GM18519 (cell line): ENCODE results near the gene OR5P2.
"Not testable (repeated sequence)": the region's sequence is repeated elsewhere in the genome, so short reads cannot be mapped to it uniquely, and the experiment has no call there.

Source experiments
- ATAC-seq: cut with Tn5 transposase; IDR thresholded peaks from one replicate; pipeline ENCODE4 v1.9.1; 2021; ENCODE audit warnings: mild to moderate bottlenecking, moderate library complexity; ENCODE audit not compliant: unreplicated experiment, low FRiP score

The OR5P2 gene

DNA sequence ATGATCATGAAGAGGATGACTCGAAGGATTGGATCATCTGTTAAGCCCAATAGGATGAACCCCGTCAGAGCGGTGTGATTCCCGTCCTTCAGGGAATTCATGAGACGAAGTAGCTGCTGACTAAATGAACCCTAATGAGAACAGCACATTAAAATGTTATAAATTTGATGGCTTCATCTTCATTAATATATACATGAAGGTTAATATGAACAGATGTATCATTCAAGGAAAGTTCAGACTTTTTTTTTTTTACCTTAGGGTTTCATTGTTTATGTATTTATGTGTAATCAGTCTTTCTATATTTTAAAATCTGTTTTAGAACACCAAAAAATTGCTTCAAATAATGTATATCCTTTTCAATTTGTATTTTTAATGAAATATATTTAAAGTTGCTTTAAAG lies at the start of gene OR5P2:
Gene OR5P2, minus strand, starts transcription at position 101 of the 400 bp plus-strand sequence. Its CDS starts 0 bp downstream, at position 101.
- no peak for ATAC-seq

DNA sequence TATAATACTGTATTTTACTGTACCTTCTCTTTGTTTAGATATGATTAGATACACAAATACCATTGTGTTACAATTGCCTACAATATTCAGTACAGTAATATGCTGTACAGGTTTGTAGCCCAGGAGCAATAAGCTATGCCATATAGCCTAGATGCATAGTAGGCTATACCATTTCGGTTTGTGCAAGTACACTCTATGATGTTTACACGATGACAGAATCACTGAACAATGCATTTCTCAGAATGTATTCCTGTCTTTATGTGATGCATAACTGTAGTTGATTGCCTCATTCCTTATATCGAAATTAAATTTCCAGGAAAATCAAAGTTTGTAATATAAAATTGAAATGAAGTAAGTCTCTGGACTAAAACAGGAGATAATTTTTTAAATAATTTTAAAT lies 49.3 kb upstream of the OR5P2 start:
- no peak for ATAC-seq

DNA sequence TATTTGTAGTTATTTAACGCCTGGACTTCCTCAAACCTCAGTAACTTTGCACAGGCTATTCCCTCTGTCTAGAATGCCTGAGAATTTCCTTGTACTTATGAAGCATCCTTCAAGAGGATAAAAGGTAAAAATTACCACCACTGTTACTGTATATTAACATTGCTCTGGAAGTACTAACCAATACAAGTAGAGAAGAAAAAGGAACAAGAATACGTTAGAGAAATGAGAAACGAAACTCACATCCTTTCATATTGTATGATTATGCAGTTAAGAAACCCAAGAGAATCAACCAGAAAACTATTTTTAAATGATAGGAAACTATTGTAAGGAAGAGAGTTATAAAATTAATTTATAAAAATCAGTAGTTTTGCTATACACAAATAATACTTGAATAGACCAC lies 48.2 kb upstream of the OR5P2 start:
- no peak for ATAC-seq

DNA sequence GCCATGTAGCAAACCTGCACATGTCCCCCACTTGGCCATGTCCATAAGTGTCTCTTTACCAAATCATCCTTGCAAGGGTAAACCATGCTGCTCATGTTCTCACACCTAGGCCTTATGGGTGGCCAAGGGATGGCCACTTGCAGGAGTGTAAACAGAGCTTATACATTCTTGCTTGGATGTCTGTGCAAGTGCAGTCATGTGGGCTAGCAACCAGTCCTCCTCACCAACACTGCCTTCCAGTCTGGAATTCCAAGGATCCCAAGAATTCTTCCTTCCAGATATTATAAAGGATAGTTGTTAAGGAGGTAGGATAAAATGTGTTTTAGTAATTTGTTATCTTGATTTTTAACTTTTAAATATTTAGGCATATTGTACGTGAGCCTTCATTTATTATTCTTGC lies 47.8 kb upstream of the OR5P2 start:
- no peak for ATAC-seq

- ATAC-seq: no peak
Measured at GRCh38 chr11:7840578-7840977, 43.8 kb upstream of the OR5P2 start.

- ATAC-seq: no peak
Measured at GRCh38 chr11:7833527-7833926, 36.8 kb upstream of the OR5P2 start.

GRCh38 chr11:7830740-7831139 lies 34.0 kb upstream of the OR5P2 start, which contains the start of gene OR5P3:
Gene OR5P3, minus strand, starts transcription at chr11:7830840.
- ATAC-seq: no peak

- no peak for ATAC-seq
Measured at GRCh38 chr11:7826324-7826723, 29.6 kb upstream of the OR5P2 start.

DNA sequence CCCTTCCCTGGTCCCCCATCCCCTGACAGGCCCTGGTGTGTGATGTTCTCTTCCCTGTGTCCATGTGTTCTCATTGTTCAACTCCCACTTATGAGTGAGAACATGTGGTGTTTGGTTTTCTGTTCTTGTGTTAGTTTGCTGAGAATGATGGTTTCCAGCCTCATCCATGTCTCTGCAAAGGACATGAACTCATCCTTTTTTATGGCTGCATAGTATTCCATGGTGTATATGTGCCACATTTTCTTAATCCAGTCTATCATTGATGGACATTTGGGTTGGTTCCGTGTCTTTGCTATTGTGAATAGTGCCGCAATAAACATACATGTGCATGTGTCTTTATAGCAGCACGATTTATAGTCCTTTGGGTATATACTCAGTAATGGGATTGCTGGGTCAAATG lies 23.7 kb upstream of the OR5P2 start:
- ATAC-seq: not testable (repeated sequence)

DNA sequence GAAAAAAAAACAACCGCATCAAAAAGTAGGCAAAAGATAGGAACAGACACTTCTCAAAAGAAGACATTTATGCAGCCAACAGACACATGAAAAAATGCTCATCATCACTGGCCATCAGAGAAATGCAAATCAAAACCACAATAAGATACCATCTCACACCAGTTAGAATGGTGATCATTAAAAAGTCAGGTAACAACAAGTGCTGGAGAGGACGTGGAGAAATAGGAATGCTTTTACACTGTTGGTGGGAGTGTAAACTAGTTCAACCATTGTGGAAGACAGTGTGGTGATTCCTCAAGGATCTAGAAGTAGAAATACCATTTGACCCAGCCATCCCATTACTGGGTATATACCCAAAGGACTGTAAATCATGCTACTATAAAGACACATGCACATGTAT lies 18.2 kb upstream of the OR5P2 start:
- ATAC-seq: not testable (repeated sequence)

- ATAC-seq: not testable (repeated sequence)
Measured at GRCh38 chr11:7810301-7810700, 13.6 kb upstream of the OR5P2 start.

GRCh38 chr11:7793233-7793632 lies 3.5 kb downstream of the OR5P2 start:
- ATAC-seq: no peak

DNA sequence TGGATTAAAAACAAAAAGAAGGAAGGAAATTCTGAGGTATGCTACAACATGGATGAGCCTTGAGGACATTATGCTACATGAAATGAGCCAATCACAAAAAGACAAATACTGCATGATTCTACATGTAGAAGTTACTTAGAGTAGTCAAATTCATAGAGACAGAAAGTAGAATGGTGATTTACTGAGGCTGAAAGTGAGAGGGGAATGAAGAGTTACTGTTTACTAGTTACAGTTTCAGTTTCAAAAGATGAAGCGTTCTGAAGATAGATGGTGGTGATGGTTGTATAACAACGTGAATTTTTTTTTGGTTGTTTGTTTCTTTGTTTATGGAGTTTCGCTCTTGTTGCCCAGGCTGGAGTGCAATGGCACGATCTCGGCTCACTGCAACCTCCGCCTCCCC lies 9.5 kb downstream of the OR5P2 start:
- peak; percentile 100 for ATAC-seq

DNA sequence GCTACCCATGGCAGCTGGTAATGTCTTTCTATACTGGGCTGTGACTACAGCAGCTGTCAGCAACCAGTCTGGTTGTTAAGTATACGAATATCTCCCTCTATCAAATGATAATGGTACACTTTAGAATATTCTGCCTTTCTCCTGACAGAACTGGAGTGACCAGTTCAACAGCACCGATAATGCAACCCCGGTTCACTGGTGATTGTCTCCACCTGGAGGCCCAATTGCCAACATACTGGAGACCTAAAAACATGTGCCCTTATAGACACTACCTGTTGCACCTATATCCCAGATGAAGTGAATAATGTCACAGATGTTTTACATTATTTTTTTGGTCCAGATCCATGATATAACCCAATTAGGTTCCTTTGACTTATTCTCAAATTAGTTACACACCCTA lies 21.1 kb downstream of the OR5P2 start:
- no peak for ATAC-seq

DNA sequence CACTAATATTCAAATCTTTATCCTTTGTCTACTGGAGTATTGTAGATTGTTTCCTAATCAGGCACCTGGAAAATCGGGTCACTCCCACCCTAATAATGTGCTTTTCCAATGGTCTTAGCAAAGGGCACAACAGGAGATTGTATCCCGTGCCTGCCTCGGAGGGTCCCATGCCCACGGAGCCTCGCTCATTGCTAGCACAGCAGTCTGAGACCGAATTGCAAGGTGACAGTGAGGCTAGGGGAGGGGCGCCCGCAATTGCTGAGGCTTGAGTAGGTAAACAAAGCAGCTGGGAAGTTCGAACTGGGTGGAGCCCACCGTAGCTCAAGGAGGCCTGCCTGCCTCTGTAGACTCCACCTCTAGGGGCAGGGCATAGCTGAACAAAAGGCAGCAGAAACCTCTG lies 32.4 kb downstream of the OR5P2 start:
- not testable (repeated sequence) for ATAC-seq

GRCh38 chr11:7759010-7759409 lies 37.7 kb downstream of the OR5P2 start:
- ATAC-seq: peak; percentile 76

DNA sequence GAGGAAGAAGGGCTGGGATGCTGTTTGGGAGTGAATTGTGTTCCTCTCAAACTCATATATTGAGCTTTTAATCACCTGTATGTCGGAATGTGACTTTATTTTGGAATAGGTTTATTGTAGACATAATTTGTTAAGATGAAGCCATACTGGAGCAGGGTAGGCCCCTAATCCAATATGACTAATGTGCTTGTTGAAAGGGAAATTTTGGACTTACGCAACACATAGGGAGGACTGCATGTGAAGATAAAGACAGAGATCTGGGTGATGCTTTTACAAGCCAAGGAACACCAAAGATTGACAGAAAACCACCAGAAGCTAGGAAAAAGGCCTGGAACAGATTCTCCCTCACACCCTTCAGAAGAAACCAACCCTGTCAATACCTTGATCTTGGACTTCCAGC lies 47.3 kb downstream of the OR5P2 start:
- ATAC-seq: no peak
